MCF 10A (cell line): ENCODE data around the gene ZNF804B. TPM values are rescaled to one million over a fixed set of nuclear protein-coding genes. Genes with fewer than 3 reads are reported as not detected.

Experiments
- BruUV-seq: library from RNA; stranded (reverse); fragments of 400-500 nt; replicated peaks from 2 replicates; lab custom pipeline; 2021; lab: Mats Ljungman, UMichigan
- CTCF ChIA-PET: fragments of 300-600 bp; sonication (Branson Sonifier 250); formaldehyde crosslinking; extraction: SDS; loops from one replicate; lab custom pipeline; 2021; ENCODE audit warnings: antibody characterized with exemption, inconsistent platforms; lab: Yijun Ruan, JAX
- POLR2A ChIA-PET: fragments of 300-600, 350-650 bp; sonication (Branson Sonifier 250); formaldehyde crosslinking; extraction: SDS; loops from one replicate; lab custom pipeline; 2020; ENCODE audit warnings: antibody characterized with exemption, inconsistent platforms; lab: Yijun Ruan, JAX
- DNase-seq: peaks from one replicate; pipeline ENCODE4 v3.0.0-alpha.2; 2018; ENCODE audit not compliant: unreplicated experiment
- H3K27ac Mint-ChIP-seq: one replicate; pipeline ENCODE4 v1.8.0; 2022; ENCODE audit warnings: mild to moderate bottlenecking, low read depth, mixed read lengths; ENCODE audit not compliant: unreplicated experiment
- H3K27me3 Mint-ChIP-seq: one replicate; pipeline ENCODE4 v1.8.0; 2022; ENCODE audit warnings: mixed read lengths; ENCODE audit not compliant: insufficient read depth, unreplicated experiment
- H3K36me3 Mint-ChIP-seq: one replicate; pipeline ENCODE4 v1.8.0; 2022; ENCODE audit warnings: mild to moderate bottlenecking, moderate library complexity, mixed read lengths; ENCODE audit not compliant: insufficient read depth, unreplicated experiment
- H3K4me1 Mint-ChIP-seq: one replicate; pipeline ENCODE4 v1.8.0; 2022; ENCODE audit warnings: mixed read lengths; ENCODE audit not compliant: insufficient read depth, unreplicated experiment
- H3K4me3 Mint-ChIP-seq: one replicate; pipeline ENCODE4 v1.8.0; 2022; ENCODE audit warnings: mild to moderate bottlenecking, moderate library complexity, mixed read lengths; ENCODE audit not compliant: unreplicated experiment
- H3K9me3 Mint-ChIP-seq: one replicate; pipeline ENCODE4 v1.8.0; 2022; ENCODE audit warnings: mixed read lengths; ENCODE audit not compliant: unreplicated experiment
- intact Hi-C: fragments of 100-400 bp; cut with micrococcal nuclease; formaldehyde crosslinking; loops from 2 replicates; pipeline ENCODE4 v1.14.1; 2022
- total RNA-seq: library from RNA; stranded (reverse); gene quantifications from 2 replicates; pipeline ENCODE4 v1.2.3, GENCODE V29; 2022
- TF ChIP-seq, protein P1 (sequence below): fragments of 200-600 bp; IDR thresholded peaks from one replicate; pipeline ENCODE4 v1.8.0; 2022; ENCODE audit warnings: antibody characterized with exemption, mild to moderate bottlenecking; ENCODE audit not compliant: unreplicated experiment

Gene ZNF804B
- total RNA-seq, 1 experiment from 2014 or later: not detected

DNA sequence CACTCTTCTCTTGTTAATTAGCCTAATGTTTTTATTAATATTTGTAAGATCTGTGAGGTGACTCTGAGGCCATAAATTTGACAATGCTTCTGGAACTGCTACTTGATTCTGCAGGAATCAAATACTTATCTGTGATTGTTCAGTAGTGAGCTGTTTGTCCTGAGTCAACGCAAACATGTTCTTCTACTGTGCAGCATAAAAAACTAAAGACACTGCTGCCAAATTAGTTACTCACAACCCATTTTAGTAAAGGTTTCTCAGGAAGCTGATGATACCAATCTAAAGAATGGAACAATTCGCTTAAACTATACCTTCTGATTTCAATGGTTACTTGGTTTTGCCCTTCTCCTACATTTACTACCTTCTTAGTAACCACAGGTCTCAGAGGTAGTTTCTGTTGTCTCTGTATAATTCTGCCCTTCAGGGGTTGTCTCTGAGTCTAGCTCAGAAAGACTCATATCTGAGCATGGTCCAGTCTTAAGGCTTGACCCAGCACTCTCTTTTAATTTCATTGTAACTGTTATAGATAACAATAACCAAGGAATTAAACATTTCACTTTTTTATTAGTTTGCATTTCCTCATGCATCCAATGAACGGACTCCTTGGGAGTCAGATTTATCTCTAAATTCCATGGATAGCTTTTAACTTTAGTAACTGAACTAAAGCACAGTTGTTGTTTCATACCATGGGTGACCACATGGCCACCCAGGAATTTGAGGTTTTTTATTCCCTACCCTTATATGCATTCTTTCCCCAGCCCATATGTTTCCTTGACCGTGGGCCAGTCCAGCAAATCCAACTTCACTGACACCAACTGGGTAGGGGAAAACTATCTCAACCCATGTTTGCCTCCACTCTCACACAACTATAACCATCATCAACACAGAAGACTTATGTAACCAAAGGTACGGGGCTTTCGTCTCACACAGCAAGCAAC is 345.5 kb downstream of the ZNF804B start:
- TF ChIP-seq, protein P1, sequence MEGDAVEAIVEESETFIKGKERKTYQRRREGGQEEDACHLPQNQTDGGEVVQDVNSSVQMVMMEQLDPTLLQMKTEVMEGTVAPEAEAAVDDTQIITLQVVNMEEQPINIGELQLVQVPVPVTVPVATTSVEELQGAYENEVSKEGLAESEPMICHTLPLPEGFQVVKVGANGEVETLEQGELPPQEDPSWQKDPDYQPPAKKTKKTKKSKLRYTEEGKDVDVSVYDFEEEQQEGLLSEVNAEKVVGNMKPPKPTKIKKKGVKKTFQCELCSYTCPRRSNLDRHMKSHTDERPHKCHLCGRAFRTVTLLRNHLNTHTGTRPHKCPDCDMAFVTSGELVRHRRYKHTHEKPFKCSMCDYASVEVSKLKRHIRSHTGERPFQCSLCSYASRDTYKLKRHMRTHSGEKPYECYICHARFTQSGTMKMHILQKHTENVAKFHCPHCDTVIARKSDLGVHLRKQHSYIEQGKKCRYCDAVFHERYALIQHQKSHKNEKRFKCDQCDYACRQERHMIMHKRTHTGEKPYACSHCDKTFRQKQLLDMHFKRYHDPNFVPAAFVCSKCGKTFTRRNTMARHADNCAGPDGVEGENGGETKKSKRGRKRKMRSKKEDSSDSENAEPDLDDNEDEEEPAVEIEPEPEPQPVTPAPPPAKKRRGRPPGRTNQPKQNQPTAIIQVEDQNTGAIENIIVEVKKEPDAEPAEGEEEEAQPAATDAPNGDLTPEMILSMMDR: no peak
- ChIA-PET POLR2A (no interaction called here), CTCF (no interaction called here)
- no peak for DNase-seq
- no TSS peak for BruUV-seq
- Mint-ChIP-seq H3K27ac (no peak overlapping the region), H3K4me1 (no peaks in the 10 kb centered on the region), H3K9me3 (no peaks in the 10 kb centered on the region), H3K36me3 (no peaks in the 10 kb centered on the region), H3K27me3 (peaks cover 7% of the 10 kb centered on the region), H3K4me3 (no peak overlapping the region)
- intact Hi-C loops: no loop called here

DNA sequence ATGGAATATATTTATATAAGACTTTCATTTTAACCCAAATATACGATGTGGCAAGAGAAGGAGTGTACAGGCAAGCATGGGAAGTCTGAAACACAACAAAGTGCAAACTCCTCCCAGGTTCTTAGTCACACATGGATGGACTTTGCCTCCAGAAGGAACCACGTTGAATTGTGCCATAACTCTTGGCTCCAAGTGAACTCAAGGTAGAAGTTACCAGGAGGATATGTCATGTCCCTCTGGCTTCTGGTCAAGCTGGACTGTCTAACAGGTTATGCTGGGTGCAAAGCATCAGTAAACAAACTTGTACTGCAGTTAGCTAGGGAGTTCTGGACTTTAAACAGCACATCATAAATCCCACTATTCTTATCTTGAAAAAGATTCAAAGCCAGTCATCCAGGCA is 364.4 kb downstream of the ZNF804B start:
- DNase-seq: no peak
- CTCF ChIA-PET: interaction anchor here (0.6 kb wide), 1 partner anchor 16 kb away, joined by 3 read pairs; no protein-coding TSS in a partner anchor
- no TSS peak for BruUV-seq
- Mint-ChIP-seq H3K4me1 (no peaks in the 10 kb centered on the region), H3K36me3 (no peaks in the 10 kb centered on the region), H3K4me3 (no peak overlapping the region), H3K9me3 (no peaks in the 10 kb centered on the region), H3K27me3 (no peaks in the 10 kb centered on the region), H3K27ac (no peak overlapping the region)
- intact Hi-C loops: no loop called here
- POLR2A ChIA-PET: no interaction called here
- TF ChIP-seq, protein P1: no peak

DNA sequence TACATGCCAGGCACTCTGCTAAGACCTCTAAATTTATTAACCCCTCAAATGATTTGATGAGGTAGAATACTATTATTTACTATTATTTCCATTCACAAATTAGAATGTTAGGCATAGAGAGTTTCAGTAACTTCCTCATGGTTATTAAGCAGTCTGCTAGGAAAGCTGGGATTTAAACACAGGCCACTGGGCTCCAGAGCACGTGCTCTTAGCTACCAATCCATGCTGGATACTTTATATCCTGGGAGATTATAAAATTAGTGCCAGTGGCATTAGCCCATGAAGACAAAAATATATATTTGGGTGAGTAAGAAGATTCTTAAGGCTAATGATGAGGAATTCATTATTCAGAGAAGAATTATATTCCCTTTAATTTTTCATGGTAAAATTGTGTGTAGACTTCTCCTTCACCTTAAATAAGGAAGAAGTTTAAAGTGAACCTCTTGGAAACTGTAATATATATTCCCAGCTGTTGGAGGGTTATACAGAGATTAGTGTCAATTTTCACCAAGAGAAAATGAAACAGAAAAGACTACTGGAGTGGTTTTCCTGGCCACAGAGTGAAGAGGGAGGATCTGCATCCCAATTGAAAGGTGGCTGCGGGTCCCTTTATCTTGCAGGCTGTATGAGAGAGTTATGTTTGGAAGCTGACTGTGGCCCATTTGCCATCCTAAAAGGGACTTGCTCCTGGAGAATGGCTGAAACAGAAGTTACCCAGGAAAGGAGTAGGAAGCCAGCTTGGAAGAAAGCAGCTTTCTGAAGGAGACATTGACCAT is 370.3 kb downstream of the ZNF804B start:
- H3K4me3 Mint-ChIP-seq: no peak overlapping the region
- no TSS peak for BruUV-seq
- H3K4me1 Mint-ChIP-seq: no peaks in the 10 kb centered on the region
- no peak for DNase-seq
- no peaks in the 10 kb centered on the region for H3K9me3 Mint-ChIP-seq
- intact Hi-C loops: no loop called here
- H3K27ac Mint-ChIP-seq: no peak overlapping the region
- no peaks in the 10 kb centered on the region for H3K27me3 Mint-ChIP-seq
- no peaks in the 10 kb centered on the region for H3K36me3 Mint-ChIP-seq
- CTCF ChIA-PET: interaction anchor here (0.7 kb wide), 1 partner anchor 493 kb away, joined by 3 read pairs; no protein-coding TSS in a partner anchor
- POLR2A ChIA-PET: no interaction called here
- TF ChIP-seq, protein P1: no peak

DNA sequence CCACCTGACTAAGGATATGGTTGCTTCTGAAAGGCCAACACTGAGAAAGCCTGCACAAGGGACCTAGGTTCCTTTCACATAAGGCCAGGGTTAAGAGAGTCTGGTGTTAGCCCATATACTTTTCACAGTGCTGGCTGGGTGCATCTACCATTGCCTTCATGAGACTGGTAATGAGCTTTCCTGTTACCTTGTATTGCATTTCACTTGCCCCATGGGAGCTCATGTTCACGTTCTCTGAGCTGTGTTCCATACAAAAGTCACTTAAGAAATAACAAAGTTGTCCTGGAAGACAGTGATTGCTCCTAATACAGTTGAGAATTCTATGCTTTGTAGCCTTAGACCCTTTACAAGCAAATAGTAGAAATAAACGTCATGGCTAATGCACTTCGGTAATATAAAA is 373.9 kb downstream of the ZNF804B start:
- Mint-ChIP-seq H3K4me1 (no peaks in the 10 kb centered on the region), H3K9me3 (no peaks in the 10 kb centered on the region), H3K27me3 (no peaks in the 10 kb centered on the region), H3K36me3 (no peaks in the 10 kb centered on the region), H3K27ac (no peak overlapping the region), H3K4me3 (no peak overlapping the region)
- no TSS peak for BruUV-seq
- CTCF ChIA-PET: no interaction called here
- DNase-seq: no peak
- intact Hi-C loops: no loop called here
- TF ChIP-seq, protein P1: no peak
- POLR2A ChIA-PET: no interaction called here
